HG03159 (cell line): ENCODE data around the gene TIMM10B.

Experiments used
- ATAC-seq: cut with Tn5 transposase; IDR thresholded peaks from one replicate; pipeline ENCODE4 v1.9.1; 2021; ENCODE audit warnings: mild to moderate bottlenecking, moderate library complexity; ENCODE audit not compliant: unreplicated experiment

The TIMM10B gene

DNA sequence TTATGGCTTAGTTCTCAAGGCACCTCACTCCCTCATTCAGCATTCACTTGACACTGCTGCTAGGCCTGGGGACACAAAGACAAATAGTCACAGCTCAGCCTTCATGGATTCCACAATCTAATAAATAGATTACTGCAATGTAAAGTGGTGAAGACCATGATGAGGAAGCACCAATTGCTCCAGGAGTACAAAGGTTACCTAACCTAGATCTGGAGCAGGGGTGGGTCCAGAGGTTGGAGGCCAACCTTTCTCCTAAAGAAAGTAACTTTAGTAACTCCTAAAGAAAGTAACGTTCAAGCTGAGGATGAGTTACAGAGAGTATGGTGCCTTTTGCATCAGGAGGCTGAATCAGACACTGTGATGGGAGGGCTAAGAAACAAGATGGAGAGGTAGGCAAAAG lies 11.7 kb upstream of the TIMM10B start:
- ATAC-seq: no peak

DNA sequence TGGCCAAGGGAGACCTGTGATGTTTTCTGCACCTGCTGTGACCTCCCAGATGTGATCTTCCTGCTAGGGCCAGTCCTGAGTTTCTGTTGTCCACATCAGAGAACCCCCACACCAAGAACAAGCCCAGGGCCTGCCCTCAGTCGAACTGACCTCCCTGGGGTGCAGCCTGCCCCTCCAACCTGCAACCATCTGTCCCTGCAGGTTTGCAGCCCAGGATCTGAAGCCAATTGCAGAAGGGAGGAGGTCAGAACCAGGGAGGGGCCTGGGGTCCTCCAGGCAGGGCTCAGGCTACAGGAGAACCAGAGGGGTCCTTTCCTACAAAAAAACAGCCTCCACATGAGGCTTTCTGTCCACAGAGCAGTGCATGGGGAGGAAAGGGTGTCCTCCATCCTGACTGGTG lies 8.4 kb upstream of the TIMM10B start:
- no peak for ATAC-seq

DNA sequence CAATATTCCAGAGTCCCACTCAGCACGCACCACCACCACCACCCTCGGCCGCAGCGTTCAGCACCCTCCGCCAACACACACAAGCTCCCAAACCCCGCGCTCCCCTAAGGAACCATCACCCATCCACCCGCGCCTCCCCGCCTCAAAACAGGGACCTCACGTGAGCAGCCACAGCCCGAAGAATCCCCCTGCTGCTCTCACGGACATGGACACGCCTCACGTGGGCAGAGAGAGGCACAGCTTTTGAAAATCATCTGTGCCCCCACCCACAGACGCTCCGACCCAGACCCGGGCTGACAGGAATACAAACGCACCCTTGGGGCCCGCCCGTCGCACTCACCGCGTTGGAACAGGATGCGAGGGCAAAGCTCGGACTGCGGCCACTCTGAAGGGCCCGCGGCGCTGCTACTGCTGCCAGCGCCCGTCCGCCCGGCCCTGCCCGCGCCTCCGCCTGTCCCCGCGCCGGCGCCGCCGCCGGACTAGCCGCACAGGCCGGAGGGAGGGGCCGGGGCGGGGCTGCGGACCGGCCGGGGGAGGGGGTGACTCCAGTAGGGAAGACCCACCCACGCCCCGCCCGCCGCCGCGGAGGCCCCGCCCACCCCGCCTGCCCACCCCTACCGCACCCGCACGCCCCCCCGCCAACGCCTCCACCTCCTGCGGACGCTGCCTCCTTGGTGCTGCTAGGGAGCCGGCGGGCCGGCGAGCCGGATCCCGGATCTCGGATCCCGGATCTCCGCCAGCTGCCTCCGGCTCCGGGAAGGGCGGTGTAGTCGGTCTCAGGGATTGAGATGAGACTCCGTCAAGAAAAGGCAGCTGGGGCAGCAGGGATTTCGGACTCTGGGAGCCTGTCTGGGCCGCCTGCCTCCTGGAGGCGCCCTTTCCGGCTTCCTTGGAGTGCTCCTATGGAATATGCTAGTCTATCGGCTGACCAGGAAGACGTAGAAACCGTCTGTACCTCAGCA lies 7.6 kb upstream of the TIMM10B start, which contains the start of gene TRIM3:
TSS of gene TRIM3 (minus strand) at position 491 of the 962 bp plus-strand sequence. CDS start 8,246 bp downstream, outside the sequence.
- peak; percentile 53 for ATAC-seq

DNA sequence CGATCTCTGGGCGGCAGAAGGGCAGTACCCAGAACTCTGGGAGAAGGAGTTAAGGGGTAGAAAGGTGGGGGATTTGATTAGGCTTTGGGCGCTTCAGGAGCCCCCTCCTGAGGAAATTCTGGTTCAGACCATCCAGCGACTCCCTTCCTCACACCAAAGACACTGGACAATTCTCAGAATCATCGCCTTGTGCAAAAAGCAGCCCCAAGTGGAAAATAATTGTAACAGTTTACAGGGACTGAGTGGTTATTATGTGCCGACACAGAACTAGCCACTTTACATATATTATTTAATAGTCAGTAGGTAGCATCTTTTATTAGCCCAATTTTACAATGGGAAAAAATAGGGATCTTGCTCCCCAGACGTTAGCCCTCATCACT lies 6.9 kb upstream of the TIMM10B start:
- no peak for ATAC-seq

DNA sequence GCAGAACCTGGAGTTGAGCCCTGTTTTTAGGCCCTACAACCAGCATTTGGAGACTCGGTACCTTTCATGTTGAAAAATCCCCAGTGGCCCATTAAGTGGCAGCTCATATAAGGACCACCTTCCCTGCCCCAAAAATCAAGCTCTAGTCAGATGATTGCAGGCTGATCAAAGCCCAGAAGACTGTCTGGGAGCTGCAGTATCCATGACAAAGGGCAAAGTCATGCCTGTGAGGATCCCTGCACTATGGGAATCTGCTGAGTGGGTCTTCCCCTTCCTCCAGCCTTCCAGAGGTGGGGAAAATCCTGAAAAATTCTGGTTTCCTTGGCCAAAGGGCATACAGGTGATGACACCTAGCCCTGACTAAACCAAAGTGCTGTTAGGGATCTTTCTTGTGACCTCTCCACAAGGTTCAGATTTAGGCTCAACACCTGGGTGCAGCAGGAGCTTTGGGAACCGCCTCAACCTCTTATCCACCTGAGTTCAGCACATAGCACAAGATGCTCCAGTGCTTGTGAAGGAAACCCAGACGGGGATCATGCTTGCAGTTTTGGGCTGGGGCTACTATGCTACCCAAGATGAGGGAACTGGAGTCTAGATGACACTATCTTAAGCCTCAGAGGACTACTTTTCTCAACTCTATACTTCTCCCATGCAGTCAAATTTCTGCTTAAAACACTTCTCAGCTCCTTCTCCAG lies 6.3 kb upstream of the TIMM10B start:
- ATAC-seq: no peak

DNA sequence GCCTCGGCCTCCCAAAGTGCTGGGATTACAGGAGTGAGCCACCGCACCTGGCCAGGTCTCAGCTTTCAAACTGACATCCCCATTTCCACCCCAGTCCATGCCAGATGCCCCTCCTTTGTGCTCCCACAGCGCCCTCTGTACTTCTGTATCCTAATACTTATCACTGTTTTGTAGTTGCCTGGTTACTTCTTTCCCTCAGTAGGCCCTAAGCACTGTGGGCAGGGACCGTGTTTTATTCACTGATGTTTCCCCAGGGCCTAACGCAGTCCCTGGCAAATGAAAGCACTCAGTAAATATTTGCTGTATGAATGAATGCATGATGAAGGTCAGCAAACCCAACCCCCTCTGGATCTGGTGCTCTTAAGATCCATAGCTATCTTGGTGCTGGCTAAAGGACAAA lies 5.4 kb upstream of the TIMM10B start:
- no peak for ATAC-seq

DNA sequence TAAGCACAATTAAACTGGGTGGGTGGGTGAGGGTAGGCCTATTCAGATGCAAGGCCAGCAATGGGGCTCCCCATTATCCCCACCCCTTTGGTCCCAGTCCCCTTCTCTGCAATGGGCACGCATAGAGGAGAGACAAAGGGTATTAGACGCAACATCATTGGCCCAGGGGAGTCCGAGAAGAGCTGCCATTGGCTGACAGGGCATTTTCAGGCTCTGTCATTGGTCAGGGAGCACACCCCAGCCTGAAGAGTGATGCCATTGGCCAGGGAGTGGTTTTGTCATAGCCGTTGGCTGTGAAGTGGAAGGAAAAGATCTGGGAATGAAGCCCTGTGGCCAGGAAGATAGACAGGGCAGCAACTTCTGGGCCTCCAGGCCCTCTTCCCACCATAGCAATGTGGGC lies 4.7 kb upstream of the TIMM10B start:
- no peak for ATAC-seq

DNA sequence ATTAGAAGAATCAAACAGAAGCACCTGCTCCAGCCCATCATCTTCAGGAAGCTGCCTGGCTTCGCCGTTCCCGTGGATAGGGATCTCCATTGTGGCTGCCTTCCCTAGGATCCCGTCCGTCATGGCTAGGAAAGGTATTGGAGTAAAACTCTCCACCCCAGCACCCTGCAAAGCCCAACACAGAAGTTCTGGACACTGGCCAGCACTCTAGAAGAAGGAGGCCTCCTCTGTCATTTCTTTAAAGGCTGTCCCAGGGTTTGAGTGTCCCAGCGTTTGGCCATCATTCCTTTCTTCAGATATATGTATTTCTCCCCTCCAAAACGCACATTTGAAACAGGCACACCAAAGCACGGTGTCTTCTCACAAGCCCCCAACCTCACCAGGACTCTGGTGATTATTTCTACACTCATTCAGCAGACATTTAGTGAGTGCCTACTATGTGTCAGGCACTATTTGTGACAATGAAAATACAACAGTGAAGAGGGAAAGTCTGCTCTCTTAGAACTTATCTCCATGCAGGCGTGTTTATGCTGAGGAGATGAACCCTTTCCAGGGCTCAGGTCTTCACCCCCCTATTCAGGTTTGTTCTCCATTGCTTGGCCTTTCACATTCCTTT lies 894 bp upstream of the TIMM10B start:
- no peak for ATAC-seq

DNA sequence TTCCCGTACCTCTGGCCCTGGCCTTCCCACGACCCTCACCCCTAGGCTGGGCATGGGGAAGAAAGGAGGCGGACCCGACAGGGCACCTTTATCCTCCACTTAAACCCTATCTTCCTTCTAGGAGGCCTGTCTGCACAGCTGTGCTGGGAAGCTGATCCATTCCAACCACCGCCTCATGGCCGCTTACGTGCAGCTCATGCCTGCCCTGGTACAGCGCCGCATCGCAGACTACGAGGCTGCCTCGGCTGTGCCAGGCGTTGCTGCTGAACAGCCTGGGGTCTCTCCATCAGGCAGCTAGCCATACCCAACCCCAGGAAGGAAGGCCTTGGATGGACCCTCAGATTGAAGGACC lies 599 bp downstream of the TIMM10B start:
- ATAC-seq: peak; percentile 4

DNA sequence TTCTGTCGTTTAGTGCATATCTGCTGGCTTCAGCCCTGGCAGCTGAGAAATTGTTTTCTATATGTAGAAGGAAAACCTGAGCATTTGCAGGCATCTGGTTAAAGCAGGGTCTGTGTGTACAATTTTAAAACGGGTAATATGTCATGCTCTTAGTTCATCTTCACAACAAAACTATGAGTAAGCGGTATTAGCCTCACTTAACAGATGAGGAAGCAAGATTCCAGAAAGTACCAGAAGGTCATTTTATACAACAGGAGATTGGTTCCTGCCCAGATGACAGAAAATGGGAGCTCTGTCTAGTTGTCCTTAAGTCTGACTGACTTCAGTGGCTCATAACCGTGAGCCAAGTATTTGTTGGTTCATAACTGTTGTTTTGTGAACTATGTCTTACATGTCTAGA lies 1.1 kb downstream of the TIMM10B start:
- no peak for ATAC-seq

DNA sequence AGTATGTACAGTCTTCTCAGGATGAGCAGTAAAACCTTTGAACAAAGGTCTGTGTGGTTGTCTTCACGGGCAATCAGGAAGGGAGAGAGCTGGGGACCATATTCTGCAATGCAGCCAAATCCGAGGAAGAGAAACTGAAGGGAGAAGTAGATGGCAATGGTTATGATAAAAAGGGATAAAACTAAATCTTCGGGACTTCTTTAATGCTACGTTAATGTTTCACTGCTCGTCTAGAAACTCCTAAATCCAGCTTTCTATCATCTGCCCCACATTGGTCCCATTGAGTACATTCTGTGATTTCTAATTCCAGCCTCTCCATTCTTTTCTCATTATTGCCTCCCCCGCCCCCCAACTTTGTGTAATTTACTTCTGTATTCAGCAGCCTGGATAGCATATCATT lies 1.7 kb downstream of the TIMM10B start:
- no peak for ATAC-seq

DNA sequence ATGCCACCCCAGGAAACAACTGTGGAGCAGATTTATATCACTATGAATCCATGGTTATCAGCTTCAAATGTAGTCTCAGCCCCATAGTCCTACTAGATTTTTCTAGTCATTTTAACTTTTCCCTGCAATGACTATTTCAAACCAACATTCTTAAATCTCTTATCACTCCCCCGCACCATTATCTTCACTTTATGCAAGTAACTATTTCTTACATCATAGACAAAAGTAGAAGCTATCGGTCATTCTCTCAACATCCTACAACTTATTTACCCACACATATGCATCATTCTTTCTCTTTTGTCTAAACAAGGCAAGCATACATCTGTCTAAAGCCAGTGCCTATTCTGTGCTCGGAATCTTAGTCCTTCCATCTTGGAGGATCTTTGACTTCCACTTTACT lies 4.4 kb downstream of the TIMM10B start:
- no peak for ATAC-seq

DNA sequence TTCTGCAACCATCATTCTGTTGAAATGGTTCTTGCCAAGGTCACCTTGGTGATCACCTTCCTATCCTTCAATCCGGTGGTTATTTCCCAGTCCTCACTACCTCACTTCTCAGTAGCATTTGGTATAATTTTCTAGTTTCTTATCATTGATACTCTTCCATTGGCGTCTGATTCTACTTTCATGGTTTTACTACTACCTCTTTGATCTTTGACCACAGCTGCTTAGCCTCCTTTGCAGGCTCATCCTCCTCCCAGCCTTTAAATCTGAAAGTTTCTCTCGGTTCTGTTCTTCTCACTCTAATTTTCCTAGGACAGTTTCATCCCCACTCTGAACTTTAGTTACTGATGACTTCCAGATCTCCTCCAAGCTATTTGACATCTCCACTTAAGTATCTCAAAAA lies 5.0 kb downstream of the TIMM10B start:
- no peak for ATAC-seq

DNA sequence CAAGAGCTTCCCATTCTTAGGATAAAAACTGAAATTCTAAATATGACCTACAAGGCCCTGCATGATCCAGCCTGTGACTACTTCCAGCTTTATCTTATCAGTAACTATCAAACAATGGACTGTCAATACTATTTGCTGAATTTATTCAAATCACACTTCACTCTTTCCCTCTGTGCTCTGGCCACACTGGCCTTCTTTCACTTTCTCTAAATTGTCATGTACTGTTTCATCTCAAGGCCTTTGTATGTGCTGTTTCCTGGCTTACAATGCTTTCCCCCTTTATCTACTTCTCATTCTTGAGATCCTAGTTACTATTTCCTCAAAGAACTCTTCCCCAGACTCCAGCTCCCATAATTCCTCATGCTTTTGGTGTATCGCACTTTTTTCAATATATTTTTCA lies 5.6 kb downstream of the TIMM10B start:
- no peak for ATAC-seq

DNA sequence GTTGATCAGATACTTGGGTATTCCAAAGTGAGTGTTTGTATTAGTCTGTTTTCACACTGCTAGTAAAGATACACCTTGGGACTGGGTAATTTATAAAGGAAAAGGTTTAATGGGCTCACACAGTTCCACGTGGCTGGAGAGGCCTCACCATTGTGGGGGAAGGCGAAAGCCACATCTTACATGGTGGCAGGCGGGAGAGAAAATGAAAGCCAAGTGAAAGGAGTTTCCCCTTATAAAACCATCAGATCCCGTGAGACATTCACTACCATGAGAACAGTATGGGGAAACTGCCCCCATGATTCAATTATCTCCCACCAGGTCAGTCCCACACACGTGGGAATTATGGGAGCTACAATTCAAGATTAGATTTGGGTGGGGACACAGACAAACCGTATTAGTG lies 7.0 kb downstream of the TIMM10B start:
- ATAC-seq: no peak

DNA sequence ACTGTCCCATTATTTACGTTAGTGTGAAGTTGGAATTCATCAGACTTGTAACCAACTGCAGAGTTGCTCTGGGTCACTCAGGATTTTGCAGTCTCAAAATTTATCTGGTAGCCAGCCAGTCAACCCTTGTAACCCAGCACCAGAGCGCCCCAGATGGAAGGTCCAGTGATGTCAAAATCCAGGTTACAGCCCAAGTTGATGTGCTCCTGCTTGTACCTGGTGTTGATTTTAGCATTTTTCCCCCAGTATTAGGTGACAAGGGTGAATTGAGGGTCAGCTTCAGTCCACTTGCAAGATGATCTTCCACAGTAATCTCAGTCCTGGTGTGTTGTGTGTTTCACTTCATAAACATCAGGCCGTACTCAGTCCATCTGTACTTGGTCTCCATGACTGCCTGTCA lies 7.5 kb downstream of the TIMM10B start:
- ATAC-seq: no peak

DNA sequence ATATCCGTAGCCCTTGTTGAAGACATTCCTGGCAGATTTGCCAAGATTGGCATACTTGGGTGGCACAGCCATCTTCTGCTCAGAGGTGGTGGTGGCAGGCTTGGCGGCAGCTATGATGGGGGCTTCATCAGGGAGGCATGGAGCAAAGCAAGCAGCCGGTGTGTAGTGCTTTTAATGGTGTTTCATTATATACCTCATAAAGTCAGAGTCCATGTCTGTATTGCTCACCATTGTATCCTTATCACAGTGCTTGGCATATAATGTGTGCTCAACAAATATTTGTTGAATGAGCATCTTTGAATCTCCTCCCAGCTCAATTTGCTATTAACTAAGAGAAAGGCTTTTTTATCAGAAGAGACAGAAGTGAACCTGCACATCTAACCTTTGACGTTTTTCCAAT lies 8.0 kb downstream of the TIMM10B start:
- ATAC-seq: no peak

DNA sequence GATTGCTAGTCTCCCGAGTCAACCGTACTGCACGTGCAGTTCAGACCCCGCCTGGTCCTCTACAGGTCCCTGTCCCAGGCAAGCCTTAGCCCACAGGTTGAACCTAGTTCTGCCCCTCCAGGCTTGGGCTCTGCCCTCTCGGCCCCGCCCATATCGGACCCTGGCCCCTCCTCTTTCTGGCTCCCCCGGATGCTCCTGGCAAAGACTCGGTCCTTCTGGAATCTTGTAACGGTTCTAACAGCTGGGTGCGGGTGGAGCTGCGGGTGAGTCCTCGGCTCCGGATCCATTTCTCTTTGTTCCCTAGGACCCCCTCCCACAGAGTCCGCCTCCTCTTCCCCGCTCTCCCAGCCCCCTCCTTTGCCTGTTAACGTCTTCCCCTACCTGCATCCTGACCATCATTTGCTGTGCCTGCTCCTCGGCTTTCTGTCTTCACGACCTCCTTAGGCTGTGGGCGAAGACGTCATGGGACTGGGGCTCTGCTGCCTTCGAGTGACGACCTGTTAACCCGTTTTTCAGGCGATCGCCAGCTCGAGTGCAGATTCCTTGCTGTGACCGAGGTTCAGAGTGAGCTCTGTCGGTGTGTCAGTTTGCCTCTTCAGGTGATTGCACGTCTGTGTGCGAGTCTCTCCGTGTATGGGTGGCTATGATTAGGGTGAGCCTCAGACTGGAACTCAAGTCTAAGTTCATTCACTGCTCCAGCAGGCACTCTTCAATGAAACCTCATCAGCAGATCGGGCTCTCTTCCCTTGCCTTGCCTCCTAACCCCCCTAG lies 16.0 kb downstream of the TIMM10B start, which contains the start of gene DNHD1:
TSS of gene DNHD1 (plus strand) at position 212 of the 771 bp plus-strand sequence. CDS start 936 bp downstream, outside the sequence.
- ATAC-seq: no peak

DNA sequence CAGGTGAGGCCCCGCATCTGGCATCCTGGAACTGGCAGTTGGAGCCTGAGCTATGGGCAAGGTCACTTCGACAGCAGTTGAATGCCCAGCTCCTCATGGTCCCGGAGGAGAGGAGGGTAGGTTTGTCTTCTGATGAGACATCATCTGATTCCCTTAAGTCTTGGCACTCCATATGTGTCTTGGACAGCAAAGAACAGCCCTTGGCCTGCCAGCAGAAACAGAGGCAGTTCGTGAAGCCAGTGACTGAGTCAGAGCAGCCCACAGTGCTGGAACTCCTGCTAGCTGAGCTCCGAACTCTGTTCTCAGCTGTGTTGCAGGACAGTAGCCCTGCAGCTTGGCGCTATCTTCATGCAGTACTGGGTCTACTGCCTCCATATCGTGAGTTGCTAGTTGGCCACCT lies 16.8 kb downstream of the TIMM10B start:
- ATAC-seq: no peak

DNA sequence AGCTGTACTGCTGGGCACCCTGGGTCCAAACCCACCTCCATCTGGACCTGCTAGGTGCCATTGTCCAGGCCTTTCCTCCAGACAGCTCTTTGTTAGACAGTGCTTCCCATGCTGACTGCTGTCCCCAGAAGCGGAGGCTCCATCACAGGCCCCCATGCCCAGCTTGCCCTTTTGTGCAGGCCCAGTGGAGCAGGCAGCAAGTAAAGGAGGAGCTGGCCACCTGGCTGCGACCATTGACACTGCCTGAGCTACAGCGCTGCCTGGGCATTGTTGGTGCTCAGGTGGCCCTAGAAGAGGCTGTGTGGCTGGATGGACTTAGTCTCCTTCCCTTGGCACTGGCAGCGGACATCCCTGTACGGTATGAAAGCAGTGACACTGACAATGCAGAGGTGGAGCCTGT lies 17.2 kb downstream of the TIMM10B start:
- ATAC-seq: no peak

DNA sequence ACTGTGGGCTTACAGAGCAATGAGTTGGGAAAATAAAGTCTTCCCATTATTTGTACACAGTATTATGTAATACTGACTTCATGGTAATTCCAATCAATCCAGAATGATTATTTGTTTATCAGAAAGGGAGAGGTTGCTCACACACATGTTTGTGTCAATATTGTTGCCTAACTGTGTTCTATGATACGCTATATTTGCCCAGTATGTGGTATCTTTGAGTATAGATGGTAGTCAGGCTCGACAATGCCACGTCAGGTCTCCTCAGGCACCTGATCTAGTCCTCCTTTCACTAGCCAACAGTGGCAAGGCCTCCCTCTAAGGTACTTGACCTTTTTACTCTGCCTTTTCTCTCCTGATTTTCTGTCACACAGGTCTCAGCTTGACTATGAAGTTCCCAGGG lies 21.1 kb downstream of the TIMM10B start:
- no peak for ATAC-seq
